Nephron (organoid): ENCODE measurements around the gene RAB10.
"Not testable (repeated sequence)": the region's sequence is repeated elsewhere in the genome, so short reads cannot be mapped to it uniquely, and the experiment has no call there.

Experiments
- H3K27ac Mint-ChIP-seq, 3 experiments: 2 replicates each; pipeline ENCODE4 v1.8.0; 2020; ENCODE audit warnings: mixed read lengths in 3 of 3, mild to moderate bottlenecking in 2 of 3, moderate library complexity in 1 of 3
- H3K27me3 Mint-ChIP-seq: 2 replicates; pipeline ENCODE4 v1.8.0; 2021; ENCODE audit warnings: low read depth, mild to moderate bottlenecking, moderate library complexity, mixed read lengths
- H3K36me3 Mint-ChIP-seq: 2 replicates; pipeline ENCODE4 v1.8.0; 2020; ENCODE audit warnings: low read depth, mixed read lengths
- H3K4me1 Mint-ChIP-seq: 2 replicates; pipeline ENCODE4 v1.8.0; 2020; ENCODE audit warnings: mixed read lengths
- H3K4me3 Mint-ChIP-seq, 3 experiments: 2 replicates each; pipeline ENCODE4 v1.8.0; 2020; ENCODE audit warnings: mild to moderate bottlenecking in 3 of 3, mixed read lengths in 3 of 3, moderate library complexity in 2 of 3
- H3K9me3 Mint-ChIP-seq: 2 replicates; pipeline ENCODE4 v1.8.0; 2020; ENCODE audit warnings: mixed read lengths
- CTCF ChIP-seq, 3 experiments: fragments of 200-600 bp; sonication (generic); IDR thresholded peaks; one replicate each; pipeline ENCODE4 v1.5.0; 2021; ENCODE audit warnings: antibody characterized with exemption in 3 of 3; ENCODE audit not compliant: unreplicated experiment in 3 of 3

The RAB10 gene

DNA sequence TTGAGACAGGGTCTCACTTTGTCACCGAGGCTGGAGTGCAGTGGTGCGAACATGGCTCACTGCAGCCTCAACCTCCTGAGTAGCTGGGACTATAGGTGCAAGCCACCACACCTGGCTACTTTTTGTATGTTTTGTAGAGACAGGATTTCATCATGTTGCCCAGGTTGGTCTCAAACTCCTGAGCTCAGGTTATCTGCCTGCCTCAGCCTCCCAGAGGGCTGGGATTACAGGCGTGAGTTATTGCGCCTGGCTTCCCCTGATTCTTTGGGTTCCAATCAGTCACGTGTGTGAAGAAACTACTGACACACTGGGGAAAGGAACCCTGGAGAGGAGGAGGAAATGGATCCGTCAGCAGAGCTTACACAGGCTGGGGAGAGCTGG, 22.3 kb upstream of the RAB10 start:
- Mint-ChIP-seq H3K4me1 (peaks cover 21% of the 10 kb centered on the region), H3K27me3 (no peaks in the 10 kb centered on the region), H3K27ac (peak overlapping the region in 1 of 3 experiments; percentile 25), H3K36me3 (no peaks in the 10 kb centered on the region), H3K9me3 (peaks cover 3% of the 10 kb centered on the region), H3K4me3 (no peak overlapping the region)
- TF ChIP-seq CTCF (IDR thresholded peaks at IDR 0.05; ENCODE audit: unreplicated experiment in 3 of 3) = no peak

GRCh38 chr2:26011990-26012856, 21.7 kb upstream of the RAB10 start:
- peak overlapping the region in 1 of 3 experiments; percentile 25 for H3K27ac Mint-ChIP-seq
- H3K4me3 Mint-ChIP-seq = no peak overlapping the region
- peaks cover 22% of the 10 kb centered on the region for H3K4me1 Mint-ChIP-seq
- peaks cover 3% of the 10 kb centered on the region for H3K9me3 Mint-ChIP-seq
- H3K27me3 Mint-ChIP-seq = no peaks in the 10 kb centered on the region
- no peaks in the 10 kb centered on the region for H3K36me3 Mint-ChIP-seq
- TF ChIP-seq CTCF (IDR thresholded peaks at IDR 0.05; ENCODE audit: unreplicated experiment in 3 of 3) = no peak

GRCh38 chr2:26013668-26014067, 20.2 kb upstream of the RAB10 start:
- TF ChIP-seq CTCF (IDR thresholded peaks at IDR 0.05; ENCODE audit: unreplicated experiment in 3 of 3) = no peak
- H3K27ac Mint-ChIP-seq = no peak overlapping the region
- H3K9me3 Mint-ChIP-seq = peaks cover 3% of the 10 kb centered on the region

DNA sequence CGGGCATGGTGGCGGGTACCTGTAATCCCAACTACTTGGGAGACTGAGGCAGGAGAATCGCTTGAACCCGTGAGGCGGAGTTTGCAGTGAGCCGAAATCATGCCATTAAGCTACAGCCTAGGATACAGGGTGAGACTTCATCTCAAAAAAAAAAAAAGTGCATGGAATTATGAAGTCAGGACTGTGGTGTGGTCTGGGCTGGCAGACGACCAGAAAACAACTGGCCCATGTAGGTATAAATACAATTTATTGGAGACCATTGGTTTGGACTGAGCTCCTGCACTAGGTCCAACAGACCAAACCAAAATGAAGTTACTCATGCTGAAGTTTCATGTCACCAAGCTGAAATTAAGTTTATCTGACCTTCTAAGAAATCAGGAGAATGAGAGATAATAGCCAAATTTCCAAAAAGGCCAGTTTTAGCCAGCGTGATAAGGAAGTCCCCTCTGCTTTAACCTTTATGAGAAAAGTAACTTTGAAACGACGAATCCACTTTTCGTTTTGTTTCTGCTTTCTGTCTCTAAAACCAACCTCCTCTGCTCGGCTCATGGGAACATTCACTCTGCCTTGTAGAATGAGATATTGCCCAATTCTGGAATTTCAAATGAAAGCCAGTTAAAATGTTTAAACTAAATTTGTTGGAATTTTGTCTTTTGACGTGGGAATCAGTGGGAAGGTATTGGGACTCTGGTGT, 17.7 kb upstream of the RAB10 start:
- no peaks in the 10 kb centered on the region for H3K9me3 Mint-ChIP-seq
- H3K36me3 Mint-ChIP-seq = no peaks in the 10 kb centered on the region
- no peak overlapping the region for H3K27ac Mint-ChIP-seq
- H3K4me1 Mint-ChIP-seq = peaks cover 35% of the 10 kb centered on the region
- TF ChIP-seq CTCF (IDR thresholded peaks at IDR 0.05; ENCODE audit: unreplicated experiment in 3 of 3) = no peak
- no peak overlapping the region for H3K4me3 Mint-ChIP-seq
- H3K27me3 Mint-ChIP-seq = no peaks in the 10 kb centered on the region

More at GRCh38 chr2:26013668-26014067, 20.2 kb upstream of the RAB10 start:
- Mint-ChIP-seq H3K4me1 (peaks cover 36% of the 10 kb centered on the region), H3K36me3 (no peaks in the 10 kb centered on the region), H3K4me3 (no peak overlapping the region), H3K27me3 (no peaks in the 10 kb centered on the region)

DNA sequence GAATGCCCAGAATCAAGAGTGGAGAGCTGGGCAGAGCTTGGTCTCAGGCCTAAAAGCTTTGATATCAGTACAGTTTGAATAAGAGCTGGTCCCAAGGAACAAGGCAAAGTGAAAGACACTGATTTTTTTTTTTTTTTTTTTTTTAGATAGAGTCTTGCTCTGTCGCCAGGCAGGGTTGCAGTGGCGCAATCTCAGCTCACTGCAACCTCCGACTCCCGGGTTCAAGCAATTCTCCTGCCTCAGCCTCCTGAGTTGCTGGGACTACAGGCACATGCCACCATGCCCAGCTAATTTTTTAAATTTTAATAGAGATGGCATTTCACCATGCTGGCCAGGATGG, 17.2 kb upstream of the RAB10 start:
- H3K27ac Mint-ChIP-seq, H3K9me3 Mint-ChIP-seq, H3K4me3 Mint-ChIP-seq, H3K27me3 Mint-ChIP-seq, H3K36me3 Mint-ChIP-seq: not testable (repeated sequence)
- H3K4me1 Mint-ChIP-seq = peaks cover 31% of the 10 kb centered on the region

DNA sequence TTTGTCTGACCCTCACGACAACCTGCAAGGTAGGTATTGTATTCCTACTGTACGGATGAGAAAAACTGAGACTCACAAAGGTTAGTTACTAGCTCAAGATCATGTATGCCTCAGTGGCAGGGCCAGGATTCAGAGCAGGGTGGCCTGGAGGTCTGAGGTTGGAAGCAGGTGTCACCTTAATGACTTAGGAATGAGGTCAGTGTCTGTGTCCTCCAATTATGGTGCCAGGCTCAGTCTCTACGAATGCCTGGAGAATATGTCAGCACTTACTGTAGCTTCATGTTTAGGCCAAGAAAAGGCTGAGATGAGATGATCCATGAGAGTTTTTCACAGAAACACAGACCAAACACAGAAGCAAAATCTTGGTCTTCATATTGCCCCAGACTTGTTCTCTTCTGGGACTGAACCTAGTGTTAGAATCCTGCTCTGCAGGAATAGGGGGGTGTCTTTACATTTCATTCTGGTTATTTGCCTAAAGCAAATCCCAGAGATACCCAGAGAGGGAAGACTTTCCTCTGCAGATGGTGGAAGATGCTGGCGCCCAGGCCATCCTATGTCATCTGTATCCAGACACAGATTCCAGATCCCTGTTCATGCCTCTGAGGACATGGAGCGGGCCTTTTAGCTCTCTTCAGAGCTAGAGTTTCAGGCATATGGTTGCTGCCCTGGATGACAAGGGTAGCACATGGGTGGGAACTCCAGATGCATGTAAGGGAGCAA, 16.3 kb upstream of the RAB10 start:
- Mint-ChIP-seq H3K27ac (peak overlapping the region; percentile 69 to 89 (median 76)), H3K9me3 (no peaks in the 10 kb centered on the region), H3K4me3 (no peak overlapping the region), H3K4me1 (peaks cover 21% of the 10 kb centered on the region), H3K27me3 (peaks cover 3% of the 10 kb centered on the region), H3K36me3 (no peaks in the 10 kb centered on the region)
- TF ChIP-seq CTCF (IDR thresholded peaks at IDR 0.05; ENCODE audit: unreplicated experiment in 3 of 3) = no peak
